ENCODE data around the gene NKIRAS1.
"Not testable (repeated sequence)": the region's sequence is repeated elsewhere in the genome, so short reads cannot be mapped to it uniquely, and the experiment has no call there.

DNA sequence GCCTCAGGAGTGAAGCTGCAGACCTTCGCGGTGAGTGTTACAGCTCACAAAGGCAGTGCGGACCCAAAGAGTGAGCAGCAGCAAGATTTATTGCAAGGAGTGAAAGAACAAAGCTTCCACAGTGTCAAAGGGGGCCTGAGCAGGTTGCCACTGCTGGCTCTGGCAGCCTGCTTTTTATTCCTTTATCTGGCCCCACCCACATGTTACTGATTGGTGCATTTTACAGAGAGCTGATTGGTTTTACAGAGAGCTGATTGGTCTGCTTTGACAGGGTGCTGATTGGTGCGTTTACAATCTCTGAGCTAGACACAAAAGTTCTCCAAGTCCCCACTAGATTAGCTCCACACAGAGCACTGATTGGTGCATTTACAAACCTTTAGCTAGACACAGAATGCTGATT lies 34.8 kb downstream of the NKIRAS1 start:
- TF ChIP-seq, protein P1, sequence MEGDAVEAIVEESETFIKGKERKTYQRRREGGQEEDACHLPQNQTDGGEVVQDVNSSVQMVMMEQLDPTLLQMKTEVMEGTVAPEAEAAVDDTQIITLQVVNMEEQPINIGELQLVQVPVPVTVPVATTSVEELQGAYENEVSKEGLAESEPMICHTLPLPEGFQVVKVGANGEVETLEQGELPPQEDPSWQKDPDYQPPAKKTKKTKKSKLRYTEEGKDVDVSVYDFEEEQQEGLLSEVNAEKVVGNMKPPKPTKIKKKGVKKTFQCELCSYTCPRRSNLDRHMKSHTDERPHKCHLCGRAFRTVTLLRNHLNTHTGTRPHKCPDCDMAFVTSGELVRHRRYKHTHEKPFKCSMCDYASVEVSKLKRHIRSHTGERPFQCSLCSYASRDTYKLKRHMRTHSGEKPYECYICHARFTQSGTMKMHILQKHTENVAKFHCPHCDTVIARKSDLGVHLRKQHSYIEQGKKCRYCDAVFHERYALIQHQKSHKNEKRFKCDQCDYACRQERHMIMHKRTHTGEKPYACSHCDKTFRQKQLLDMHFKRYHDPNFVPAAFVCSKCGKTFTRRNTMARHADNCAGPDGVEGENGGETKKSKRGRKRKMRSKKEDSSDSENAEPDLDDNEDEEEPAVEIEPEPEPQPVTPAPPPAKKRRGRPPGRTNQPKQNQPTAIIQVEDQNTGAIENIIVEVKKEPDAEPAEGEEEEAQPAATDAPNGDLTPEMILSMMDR (conservative IDR thresholded peaks at IDR 0.05; ENCODE audit: low read depth in 2 of 2) = not testable (repeated sequence)
- not testable (repeated sequence) for TF ChIP-seq EZH2 (IDR thresholded peaks at IDR 0.05; ENCODE audit: low read depth, unreplicated experiment); ZNF114 (CRISPR knock-in tag; IDR thresholded peaks at IDR 0.05); POLR2AphosphoS5 (IDR thresholded peaks at IDR 0.05; ENCODE audit: low read depth); CREB1 (CRISPR knock-in tag; IDR thresholded peaks at IDR 0.05; ENCODE audit: low read depth)
- TF ChIP-seq, protein P2, sequence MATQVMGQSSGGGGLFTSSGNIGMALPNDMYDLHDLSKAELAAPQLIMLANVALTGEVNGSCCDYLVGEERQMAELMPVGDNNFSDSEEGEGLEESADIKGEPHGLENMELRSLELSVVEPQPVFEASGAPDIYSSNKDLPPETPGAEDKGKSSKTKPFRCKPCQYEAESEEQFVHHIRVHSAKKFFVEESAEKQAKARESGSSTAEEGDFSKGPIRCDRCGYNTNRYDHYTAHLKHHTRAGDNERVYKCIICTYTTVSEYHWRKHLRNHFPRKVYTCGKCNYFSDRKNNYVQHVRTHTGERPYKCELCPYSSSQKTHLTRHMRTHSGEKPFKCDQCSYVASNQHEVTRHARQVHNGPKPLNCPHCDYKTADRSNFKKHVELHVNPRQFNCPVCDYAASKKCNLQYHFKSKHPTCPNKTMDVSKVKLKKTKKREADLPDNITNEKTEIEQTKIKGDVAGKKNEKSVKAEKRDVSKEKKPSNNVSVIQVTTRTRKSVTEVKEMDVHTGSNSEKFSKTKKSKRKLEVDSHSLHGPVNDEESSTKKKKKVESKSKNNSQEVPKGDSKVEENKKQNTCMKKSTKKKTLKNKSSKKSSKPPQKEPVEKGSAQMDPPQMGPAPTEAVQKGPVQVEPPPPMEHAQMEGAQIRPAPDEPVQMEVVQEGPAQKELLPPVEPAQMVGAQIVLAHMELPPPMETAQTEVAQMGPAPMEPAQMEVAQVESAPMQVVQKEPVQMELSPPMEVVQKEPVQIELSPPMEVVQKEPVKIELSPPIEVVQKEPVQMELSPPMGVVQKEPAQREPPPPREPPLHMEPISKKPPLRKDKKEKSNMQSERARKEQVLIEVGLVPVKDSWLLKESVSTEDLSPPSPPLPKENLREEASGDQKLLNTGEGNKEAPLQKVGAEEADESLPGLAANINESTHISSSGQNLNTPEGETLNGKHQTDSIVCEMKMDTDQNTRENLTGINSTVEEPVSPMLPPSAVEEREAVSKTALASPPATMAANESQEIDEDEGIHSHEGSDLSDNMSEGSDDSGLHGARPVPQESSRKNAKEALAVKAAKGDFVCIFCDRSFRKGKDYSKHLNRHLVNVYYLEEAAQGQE (IDR thresholded peaks at IDR 0.05; ENCODE audit: unreplicated experiment) = not testable (repeated sequence)

Measured in GM23338 (cell line).